CD14-positive monocyte (primary cell): ENCODE results near the gene SAG. TPM values are rescaled to one million over a fixed set of nuclear protein-coding genes. Genes with fewer than 3 reads are reported as not detected.
A peak's percentile ranks its signal among the peaks of the same experiment; 100 is the strongest.

Experiments used
- DNase-seq, 3 donors: peaks; one replicate each; pipeline ENCODE4 v3.0.0-alpha.2; 2011 to 2022
- H2AFZ ChIP-seq: 2 replicates; pipeline ENCODE4 v1.6.0; 2012; ENCODE audit warnings: mild to moderate bottlenecking, low read depth, low read length, inconsistent platforms; ENCODE audit not compliant: insufficient read depth, poor library complexity, severe bottlenecking
- H3K27ac ChIP-seq, 2 donors: 1 replicate in 1 of 2; 2 replicates in 1 of 2; pipeline ENCODE4 v1.5.1; 2012 to 2013; ENCODE audit warnings: low read length in 2 of 2, control low read depth in 1 of 2, inconsistent platforms in 1 of 2, low read depth in 1 of 2, mild to moderate bottlenecking in 1 of 2
- H3K27me3 ChIP-seq, 2 donors: one replicate each; pipeline versions ENCODE4 v1.6.0 to v1.6.1; 2011 to 2013; ENCODE audit warnings: low read length in 2 of 2; ENCODE audit not compliant: control insufficient read depth in 2 of 2, insufficient read depth in 2 of 2
- H3K36me3 ChIP-seq, 2 donors: replicated peaks in 1 of 2; 1 replicate in 1 of 2; 2 replicates in 1 of 2; pipeline versions ENCODE4 v1.5.1 to v1.6.1; 2012 to 2013; ENCODE audit warnings: low read length in 2 of 2, control low read depth in 1 of 2, inconsistent platforms in 1 of 2, mild to moderate bottlenecking in 1 of 2; ENCODE audit not compliant: insufficient read depth in 2 of 2, control insufficient read depth in 1 of 2
- H3K4me1 ChIP-seq, 2 donors: 1 replicate in 1 of 2; 2 replicates in 1 of 2; pipeline versions ENCODE4 v1.5.1 to v1.6.1; 2012 to 2013; ENCODE audit warnings: low read length in 2 of 2, control low read depth in 1 of 2, inconsistent platforms in 1 of 2, mild to moderate bottlenecking in 1 of 2, moderate library complexity in 1 of 2; ENCODE audit not compliant: insufficient read depth in 2 of 2, control insufficient read depth in 1 of 2
- H3K4me2 ChIP-seq: replicated peaks from 2 replicates; pipeline ENCODE3; 2012; ENCODE audit warnings: low read length, moderate library complexity, mild to moderate bottlenecking; ENCODE audit not compliant: poor library complexity, severe bottlenecking; ENCODE audit errors: extremely low read depth
- H3K4me3 ChIP-seq, 3 experiments: fragments of 200-600 bp in 1 of 3; sonication (generic) in 1 of 3; replicated peaks in 1 of 3; 1 replicate in 2 of 3; 2 replicates in 1 of 3; pipeline ENCODE4 v1.5.1; 2011 to 2013; ENCODE audit warnings: low read length in 3 of 3, mild to moderate bottlenecking in 3 of 3, control low read depth in 2 of 3, low read depth in 2 of 3, inconsistent platforms in 1 of 3, moderate library complexity in 1 of 3
- H3K79me2 ChIP-seq: 2 replicates; pipeline ENCODE4 v1.6.0; 2012; ENCODE audit warnings: mild to moderate bottlenecking, control low read depth, inconsistent platforms, low read length, moderate library complexity; ENCODE audit not compliant: insufficient read depth
- H3K9ac ChIP-seq: 2 replicates; pipeline ENCODE4 v1.6.0; 2017; ENCODE audit warnings: low read length, mild to moderate bottlenecking; ENCODE audit not compliant: insufficient read depth, poor library complexity, severe bottlenecking
- H3K9me3 ChIP-seq, 2 donors: replicated peaks in 1 of 2; 1 replicate in 1 of 2; 2 replicates in 1 of 2; pipeline versions ENCODE4 v1.5.1 to v1.6.1; 2012 to 2013; ENCODE audit warnings: low read length in 2 of 2, control low read depth in 1 of 2; ENCODE audit not compliant: control insufficient read depth in 1 of 2, insufficient read depth in 1 of 2
- H4K20me1 ChIP-seq: 2 replicates; pipeline ENCODE4 v1.6.0; 2012; ENCODE audit warnings: mild to moderate bottlenecking, low read length, control low read depth, moderate library complexity; ENCODE audit not compliant: insufficient read depth
- H3K27ac Mint-ChIP-seq, 7 donors: one replicate each; pipeline ENCODE4 v1.8.0; 2020; ENCODE audit warnings: mild to moderate bottlenecking in 7 of 7, mixed read lengths in 7 of 7, moderate library complexity in 6 of 7, inconsistent platforms in 2 of 7
- H3K27me3 Mint-ChIP-seq, 3 donors: one replicate each; pipeline ENCODE4 v1.8.0; 2021 to 2022; ENCODE audit warnings: low read depth in 3 of 3, mild to moderate bottlenecking in 3 of 3, mixed read lengths in 3 of 3, moderate library complexity in 3 of 3, inconsistent platforms in 1 of 3
- H3K36me3 Mint-ChIP-seq, 2 donors: one replicate each; pipeline ENCODE4 v1.8.0; 2020; ENCODE audit warnings: mixed read lengths in 2 of 2, inconsistent platforms in 1 of 2, mild to moderate bottlenecking in 1 of 2
- H3K4me1 Mint-ChIP-seq: one replicate; pipeline ENCODE4 v1.8.0; 2020; ENCODE audit warnings: mild to moderate bottlenecking, mixed read lengths
- H3K4me3 Mint-ChIP-seq, 2 donors: one replicate each; pipeline ENCODE4 v1.8.0; 2020; ENCODE audit warnings: mild to moderate bottlenecking in 2 of 2, mixed read lengths in 2 of 2, moderate library complexity in 1 of 2
- H3K9me3 Mint-ChIP-seq, 7 donors: one replicate each; pipeline ENCODE4 v1.8.0; 2020 to 2022; ENCODE audit warnings: mixed read lengths in 7 of 7, mild to moderate bottlenecking in 6 of 7, moderate library complexity in 6 of 7, inconsistent platforms in 2 of 7
- WGBS: methylation state at CpG from one replicate; pipeline ENCODE4 v1.1.5; 2013; ENCODE audit warnings: missing lambda C conversion rate; ENCODE audit not compliant: insufficient coverage; 5-methylcytosine and 5-hydroxymethylcytosine counted together
- intact Hi-C, 2 donors: fragments of 100-400 bp; cut with micrococcal nuclease; formaldehyde crosslinking; loops; one replicate each; pipeline versions ENCODE4 v1.15.0 to v1.15.1; 2023
- polyA plus RNA-seq, 3 donors: library from polyadenylated mRNA; depleted of rRNA in 1 of 3; unstranded in 2 of 3; stranded (reverse) in 1 of 3; fragments of 300-500 nt in 2 of 3; fragments of >200 nt in 1 of 3; fragmentation: Illumina TruSeq in 2 of 3; gene quantifications; 1 replicate in 2 of 3; 2 replicates in 1 of 3; pipeline ENCODE4 v1.2.3, GENCODE V29; 2012 to 2021
- TF ChIP-seq, protein P1 (sequence below): fragments of 200-600 bp; IDR thresholded peaks from one replicate; pipeline ENCODE4 v1.8.0; 2022; ENCODE audit warnings: antibody characterized with exemption, mild to moderate bottlenecking

Gene SAG
- polyA plus RNA-seq, 3 donors = 0.04 to 0.87 TPM; not detected in 1

DNA sequence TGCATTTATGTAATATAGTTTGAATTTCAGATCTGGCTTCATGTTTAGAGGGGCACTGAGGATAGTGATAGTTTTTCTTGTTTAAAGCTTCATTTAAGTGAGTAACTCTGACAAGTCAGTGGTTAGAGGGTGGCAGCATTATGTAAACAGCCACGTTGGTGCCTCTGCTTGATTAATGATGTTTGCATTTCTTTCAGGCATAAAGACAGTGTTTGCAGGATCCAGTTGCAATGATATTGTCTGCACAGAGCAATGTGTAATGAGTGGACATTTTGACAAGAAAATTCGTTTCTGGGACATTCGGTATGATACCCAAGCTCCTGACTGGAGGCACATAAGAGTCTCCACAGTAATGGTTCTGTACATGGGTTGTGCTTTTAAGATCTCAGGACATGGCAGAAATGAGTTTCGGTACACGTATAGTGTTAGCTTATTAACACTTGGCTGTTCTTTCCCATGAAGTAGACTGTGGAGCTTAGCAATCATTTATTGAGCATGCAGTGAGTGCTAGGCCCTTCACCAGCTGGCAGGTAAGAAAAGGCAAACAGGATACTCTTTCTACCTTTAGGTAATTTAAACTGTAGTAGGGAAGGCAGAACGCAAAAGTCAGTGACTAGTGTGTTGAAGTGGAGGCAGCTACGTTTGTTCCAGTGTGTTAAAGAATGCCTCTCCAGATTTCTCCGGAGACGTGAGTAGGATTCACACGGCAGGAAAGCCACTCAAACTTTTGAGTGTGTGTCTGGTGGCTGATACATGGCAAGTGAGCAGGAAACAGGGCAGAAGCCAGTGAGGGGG is 17.4 kb upstream of the SAG start:
- H3K4me3 ChIP-seq = no peak overlapping the region
- no peaks in the 10 kb centered on the region for H3K4me1 Mint-ChIP-seq
- no peaks in the 10 kb centered on the region for H3K27me3 Mint-ChIP-seq
- WGBS = 98% methylated on average over 9 of the region's 10 CpGs
- no peaks in the 10 kb centered on the region for H3K4me1 ChIP-seq
- H3K36me3 ChIP-seq = peaks cover 91 to 100% of the 10 kb centered on the region in 2 donors
- peaks cover 90 to 98% of the 10 kb centered on the region in 2 donors for H3K36me3 Mint-ChIP-seq
- peaks cover 5% of the 10 kb centered on the region for H4K20me1 ChIP-seq
- H3K9me3 Mint-ChIP-seq = no peaks in the 10 kb centered on the region
- H3K4me2 ChIP-seq = no peak overlapping the region
- H3K27ac ChIP-seq = no peak overlapping the region
- no peaks in the 10 kb centered on the region for H3K27me3 ChIP-seq
- TF ChIP-seq, protein P1, sequence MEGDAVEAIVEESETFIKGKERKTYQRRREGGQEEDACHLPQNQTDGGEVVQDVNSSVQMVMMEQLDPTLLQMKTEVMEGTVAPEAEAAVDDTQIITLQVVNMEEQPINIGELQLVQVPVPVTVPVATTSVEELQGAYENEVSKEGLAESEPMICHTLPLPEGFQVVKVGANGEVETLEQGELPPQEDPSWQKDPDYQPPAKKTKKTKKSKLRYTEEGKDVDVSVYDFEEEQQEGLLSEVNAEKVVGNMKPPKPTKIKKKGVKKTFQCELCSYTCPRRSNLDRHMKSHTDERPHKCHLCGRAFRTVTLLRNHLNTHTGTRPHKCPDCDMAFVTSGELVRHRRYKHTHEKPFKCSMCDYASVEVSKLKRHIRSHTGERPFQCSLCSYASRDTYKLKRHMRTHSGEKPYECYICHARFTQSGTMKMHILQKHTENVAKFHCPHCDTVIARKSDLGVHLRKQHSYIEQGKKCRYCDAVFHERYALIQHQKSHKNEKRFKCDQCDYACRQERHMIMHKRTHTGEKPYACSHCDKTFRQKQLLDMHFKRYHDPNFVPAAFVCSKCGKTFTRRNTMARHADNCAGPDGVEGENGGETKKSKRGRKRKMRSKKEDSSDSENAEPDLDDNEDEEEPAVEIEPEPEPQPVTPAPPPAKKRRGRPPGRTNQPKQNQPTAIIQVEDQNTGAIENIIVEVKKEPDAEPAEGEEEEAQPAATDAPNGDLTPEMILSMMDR = no peak
- no peak overlapping the region for H2AFZ ChIP-seq
- no peak for DNase-seq
- no peak overlapping the region for H3K4me3 Mint-ChIP-seq
- intact Hi-C loops = no loop called here
- peak overlapping the region in 1 of 7 donors; percentile 37 for H3K27ac Mint-ChIP-seq
- H3K9me3 ChIP-seq = no peaks in the 10 kb centered on the region
- H3K9ac ChIP-seq = no peak overlapping the region
- H3K79me2 ChIP-seq = no peaks in the 10 kb centered on the region

DNA sequence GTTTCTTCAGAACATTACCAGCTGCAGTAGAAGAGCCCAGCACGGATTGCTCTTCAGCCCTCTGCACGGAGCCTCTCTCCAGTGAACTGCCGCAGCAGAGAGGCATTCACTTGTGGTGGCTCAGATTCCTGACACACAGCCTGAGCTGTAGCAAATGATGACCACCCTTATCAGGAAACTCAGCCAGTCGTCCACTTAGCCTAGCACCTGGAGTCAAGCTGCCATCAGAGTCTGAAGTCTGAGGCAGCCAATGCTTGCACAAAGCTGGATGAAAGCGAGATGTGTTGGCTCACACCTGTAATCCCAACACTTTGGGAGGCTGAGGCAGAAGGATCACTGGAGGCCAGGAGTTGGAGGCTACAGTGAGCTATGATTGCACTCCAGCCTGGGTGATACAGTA is 11.7 kb upstream of the SAG start:
- H3K4me3 Mint-ChIP-seq = no peak overlapping the region
- no peak for DNase-seq
- Histone ChIP-seq H3K27ac (no peak overlapping the region), H3K4me2 (no peak overlapping the region), H3K36me3 (peaks cover 51 to 57% of the 10 kb centered on the region in 2 donors), H3K9me3 (no peaks in the 10 kb centered on the region), H3K27me3 (no peaks in the 10 kb centered on the region), H3K4me3 (no peak overlapping the region), H3K9ac (no peak overlapping the region), H4K20me1 (no peaks in the 10 kb centered on the region), H3K4me1 (no peaks in the 10 kb centered on the region), H2AFZ (no peak overlapping the region), H3K79me2 (no peaks in the 10 kb centered on the region)
- TF ChIP-seq, protein P1 = no peak
- H3K9me3 Mint-ChIP-seq = no peaks in the 10 kb centered on the region
- no peaks in the 10 kb centered on the region for H3K27me3 Mint-ChIP-seq
- H3K4me1 Mint-ChIP-seq = no peaks in the 10 kb centered on the region
- intact Hi-C loops = no loop called here
- WGBS = 92% methylated on average over 5 of the region's 5 CpGs
- peaks cover 55 to 60% of the 10 kb centered on the region in 2 donors for H3K36me3 Mint-ChIP-seq
- peak overlapping the region in 2 of 7 donors; percentile 10 to 17 for H3K27ac Mint-ChIP-seq
